ENCODE measurements around the gene NRDE2. TPM values are rescaled to one million over a fixed set of nuclear protein-coding genes. Genes with fewer than 3 reads are reported as not detected.
"Not testable (repeated sequence)": the region's sequence is repeated elsewhere in the genome, so short reads cannot be mapped to it uniquely, and the experiment has no call there.

The NRDE2 gene
- total and polyA plus RNA-seq, 8 donors, result 7.0 to 12.7 (median 9.3) TPM

DNA sequence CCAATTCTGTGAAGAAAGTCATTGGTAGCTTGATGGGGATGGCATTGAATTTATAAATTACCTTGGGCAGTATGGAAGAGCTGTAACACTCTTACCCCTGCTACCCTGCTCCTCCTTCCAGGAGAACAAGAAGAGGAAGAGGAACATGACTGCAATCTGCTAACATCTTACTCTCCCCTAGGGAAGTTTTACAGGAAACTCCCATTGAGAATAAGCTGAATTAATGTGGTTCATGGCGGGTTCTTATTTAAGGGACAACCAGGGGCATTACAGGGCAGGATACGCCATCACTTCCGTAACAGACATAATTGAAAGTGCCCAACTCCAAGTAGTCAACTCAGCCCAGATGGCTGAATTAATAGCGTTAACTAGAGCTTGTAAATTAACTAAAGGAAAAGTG is 84.8 kb downstream of the NRDE2 start:
- intact Hi-C loops (cut with DNase I), result no loop called here
- DNase-seq (no peak), ATAC-seq (no peak), FAIRE-seq (no peak)
- 70 to 83% methylated on average over 4 of the region's 4 CpGs for WGBS, 2 donors
- H3K27ac ChIP-seq, result no peak overlapping the region
- H3K36me3 ChIP-seq, result no peaks in the 10 kb centered on the region
- peaks cover 0 to 4% (median 0%) of the 10 kb centered on the region in 4 donors for H3K27me3 ChIP-seq
- no peak overlapping the region for H3K4me3 ChIP-seq
- H3K4me1 ChIP-seq, result no peaks in the 10 kb centered on the region
- H3K9me3 ChIP-seq, result no peaks in the 10 kb centered on the region
- TF ChIP-seq, protein P1, sequence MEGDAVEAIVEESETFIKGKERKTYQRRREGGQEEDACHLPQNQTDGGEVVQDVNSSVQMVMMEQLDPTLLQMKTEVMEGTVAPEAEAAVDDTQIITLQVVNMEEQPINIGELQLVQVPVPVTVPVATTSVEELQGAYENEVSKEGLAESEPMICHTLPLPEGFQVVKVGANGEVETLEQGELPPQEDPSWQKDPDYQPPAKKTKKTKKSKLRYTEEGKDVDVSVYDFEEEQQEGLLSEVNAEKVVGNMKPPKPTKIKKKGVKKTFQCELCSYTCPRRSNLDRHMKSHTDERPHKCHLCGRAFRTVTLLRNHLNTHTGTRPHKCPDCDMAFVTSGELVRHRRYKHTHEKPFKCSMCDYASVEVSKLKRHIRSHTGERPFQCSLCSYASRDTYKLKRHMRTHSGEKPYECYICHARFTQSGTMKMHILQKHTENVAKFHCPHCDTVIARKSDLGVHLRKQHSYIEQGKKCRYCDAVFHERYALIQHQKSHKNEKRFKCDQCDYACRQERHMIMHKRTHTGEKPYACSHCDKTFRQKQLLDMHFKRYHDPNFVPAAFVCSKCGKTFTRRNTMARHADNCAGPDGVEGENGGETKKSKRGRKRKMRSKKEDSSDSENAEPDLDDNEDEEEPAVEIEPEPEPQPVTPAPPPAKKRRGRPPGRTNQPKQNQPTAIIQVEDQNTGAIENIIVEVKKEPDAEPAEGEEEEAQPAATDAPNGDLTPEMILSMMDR (IDR thresholded peaks at IDR 0.05), result no peak

- no peak for FAIRE-seq
- no peak for DNase-seq
- Histone ChIP-seq H3K27ac (no peak overlapping the region), H3K9me3 (no peaks in the 10 kb centered on the region), H3K4me1 (no peaks in the 10 kb centered on the region), H3K27me3 (no peaks in the 10 kb centered on the region), H3K4me3 (no peak overlapping the region), H3K36me3 (no peaks in the 10 kb centered on the region)
- no peak for ATAC-seq
- TF ChIP-seq, protein P1 (IDR thresholded peaks at IDR 0.05), result no peak
- intact Hi-C loops (cut with DNase I), result no loop called here
These were observed 89.3 kb downstream of the NRDE2 start for GRCh38 chr14:90242444-90242843.

DNA sequence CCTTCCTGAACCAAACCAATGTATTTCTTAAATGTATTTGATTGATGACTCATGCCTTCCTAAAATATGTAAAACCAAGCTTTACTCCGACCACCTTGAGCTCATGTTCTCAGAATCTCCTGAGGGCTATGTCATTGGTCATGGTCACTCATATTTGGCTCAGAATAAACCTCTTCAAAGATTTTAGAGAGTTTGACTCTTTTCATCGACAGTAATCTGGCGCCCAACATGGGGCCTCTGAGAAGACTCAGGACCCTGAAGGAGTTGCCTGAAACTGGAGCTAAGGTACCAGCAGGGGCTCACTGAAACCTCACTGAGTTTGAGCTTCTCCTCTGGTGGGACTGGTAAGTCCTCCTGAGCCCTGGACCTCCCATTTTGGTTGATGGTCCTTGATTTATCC is 92.6 kb downstream of the NRDE2 start:
- ATAC-seq (no peak), DNase-seq (no peak), FAIRE-seq (no peak)
- H3K27ac ChIP-seq, result no peak overlapping the region
- 67 to 79% methylated on average over 3 of the region's 3 CpGs for WGBS, 2 donors
- H3K27me3 ChIP-seq, result no peaks in the 10 kb centered on the region
- TF ChIP-seq, protein P1 (IDR thresholded peaks at IDR 0.05), result no peak
- H3K4me1 ChIP-seq, result no peaks in the 10 kb centered on the region
- no peak overlapping the region for H3K4me3 ChIP-seq
- intact Hi-C loops (cut with DNase I), result loop anchor here in 2 of 3 donors (10.0 kb wide), 1 partner anchor 264 kb away; no protein-coding TSS in a partner anchor
- no peaks in the 10 kb centered on the region for H3K36me3 ChIP-seq
- no peaks in the 10 kb centered on the region for H3K9me3 ChIP-seq

DNA sequence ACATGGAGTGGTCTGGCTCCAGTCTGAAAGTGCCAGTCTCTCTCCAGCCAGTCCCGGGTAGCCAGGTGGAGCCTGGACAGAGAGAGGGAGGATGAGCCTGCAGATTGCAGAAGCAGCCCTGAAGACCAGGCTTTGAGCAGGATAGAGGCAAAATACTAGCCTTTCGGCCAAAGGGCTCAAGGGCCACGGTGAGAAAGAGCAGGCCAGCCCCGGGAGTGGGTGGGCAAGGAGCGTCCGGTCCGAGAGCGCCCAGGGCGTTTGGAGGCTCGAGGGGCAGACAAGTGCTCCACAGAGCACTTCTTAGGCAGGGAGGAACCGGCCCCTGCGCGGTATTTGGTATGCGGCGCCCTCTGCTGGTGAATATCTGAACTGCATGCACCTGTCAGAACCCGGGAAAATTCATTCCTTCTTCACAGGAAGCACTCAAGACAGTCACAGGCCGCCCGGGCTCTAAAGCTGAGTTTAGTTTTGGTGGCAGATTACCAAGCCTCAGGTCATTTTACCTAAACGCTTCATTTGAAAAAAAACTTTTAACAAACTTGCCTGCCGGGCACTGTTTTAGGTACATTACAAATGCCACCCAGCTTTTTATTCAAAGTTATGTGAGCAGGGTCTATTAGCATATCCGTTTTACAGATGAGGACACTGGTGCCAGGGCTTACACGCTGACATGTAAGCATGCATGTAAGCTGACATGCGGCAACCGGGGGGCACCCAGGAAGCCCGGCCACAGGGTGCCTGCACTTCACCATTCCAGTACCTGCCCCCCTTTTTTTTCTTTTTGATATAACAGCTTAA is 96.4 kb downstream of the NRDE2 start:
- intact Hi-C loops (cut with DNase I), result loop anchor here in 2 of 3 donors (10.0 kb wide), 1 partner anchor 261 kb away; no protein-coding TSS in a partner anchor
- 10 to 16% methylated on average over 25 of the region's 25 CpGs for WGBS, 2 donors

DNA sequence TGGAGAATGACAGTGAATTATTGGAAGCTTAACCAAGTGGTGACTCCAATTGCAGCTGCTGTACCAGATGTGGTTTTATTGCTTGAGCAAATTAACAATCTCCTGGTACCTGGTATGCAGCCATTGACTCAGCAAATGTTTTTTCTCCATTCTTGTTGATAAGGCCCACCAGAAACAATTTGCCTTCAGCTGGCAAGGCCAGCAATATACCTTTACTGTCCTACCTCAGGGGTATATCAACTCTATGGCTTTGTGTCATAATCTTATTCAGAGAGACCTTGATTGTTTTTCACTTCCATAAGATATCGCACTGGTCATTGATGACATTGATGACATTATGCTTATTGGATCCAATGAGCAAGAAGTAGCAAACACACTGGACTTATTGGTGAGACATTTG is 101.8 kb downstream of the NRDE2 start:
- H3K27ac ChIP-seq, H3K27me3 ChIP-seq, H3K4me1 ChIP-seq, H3K9me3 ChIP-seq, DNase-seq, H3K36me3 ChIP-seq, ATAC-seq, FAIRE-seq, H3K4me3 ChIP-seq: not testable (repeated sequence)
- intact Hi-C loops (cut with DNase I), result loop anchor here in 2 of 3 donors (10.0 kb wide), 1 partner anchor 255 kb away; no protein-coding TSS in a partner anchor
- 95 to 97% methylated on average over 1 of the region's 1 CpG for WGBS, 2 donors

More for the DNA sequence above, 96.4 kb downstream of the NRDE2 start:
- Histone ChIP-seq H3K4me1 (no peaks in the 10 kb centered on the region), H3K4me3 (no peak overlapping the region), H3K36me3 (no peaks in the 10 kb centered on the region), H3K9me3 (no peaks in the 10 kb centered on the region), H3K27ac (no peak overlapping the region), H3K27me3 (no peaks in the 10 kb centered on the region)
- ATAC-seq (peak; percentile 66 to 98 (median 85)), FAIRE-seq (no peak), DNase-seq (peak; percentile 16 to 86 (median 58))
- TF ChIP-seq, protein P1 (IDR thresholded peaks at IDR 0.05), result peak; percentile 84 to 88 (median 88)
